ENCODE measurements around the gene DUSP1. TPM values are rescaled to one million over a fixed set of nuclear protein-coding genes. Genes with fewer than 3 reads are reported as not detected.
A peak's percentile ranks its signal among the peaks of the same experiment; 100 is the strongest.

Gene DUSP1
- total and polyA plus RNA-seq, 2 of the 4 experiments (the other 2 are of a cell fraction), result 304 to 467 TPM

- TF ChIP-seq RCOR1 (IDR thresholded peaks at IDR 0.05; ENCODE audit: insufficient replicate concordance, low read length) (no peak), MXI1 (IDR thresholded peaks at IDR 0.05; ENCODE audit: borderline replicate concordance, low read depth, low read length) (no peak), RFX5 (IDR thresholded peaks at IDR 0.05; ENCODE audit: low read depth, low read length) (no peak)
Observed at GRCh38 chr5:172795318-172795977, 24.5 kb upstream of the DUSP1 start (continued).

- H3K18ac ChIP-seq (ENCODE audit: low read depth, low read length), result peak overlapping the region; percentile 21
- H3K79me1 ChIP-seq (ENCODE audit: low read depth in 1 of 2, low read length in 2 of 2), result peaks cover 8 to 37% of the 10 kb centered on the region in 2 experiments; a peak in 2 of 4 replicates
- H3K4ac ChIP-seq (ENCODE audit: low read depth, low read length), result peak overlapping the region; percentile 95
- peak; percentile 79 for DNase-seq
- H2AFZ ChIP-seq (replicated peaks; ENCODE audit: low read length, poor library complexity), result peak overlapping the region; percentile 60
- in situ Hi-C loops (cut with MboI; ENCODE audit: low sequenced_read_pairs), result no loop called here
- H4K8ac ChIP-seq (ENCODE audit: low read depth in 2 of 2, low read length in 2 of 2), result peak overlapping the region; percentile 57 to 77; a peak in 3 of 4 replicates
- no peaks in the 10 kb centered on the region; the same call in 1 of the 2 replicates for H4K20me1 ChIP-seq (ENCODE audit: insufficient read depth, low read length)
- peak overlapping the region; percentile 93; the same call in 1 of the 2 replicates for H3K14ac ChIP-seq (replicated peaks; ENCODE audit: low read depth, low read length)
- ChIA-PET POLR2A (ENCODE audit: unreplicated experiment) (no interaction called here), CTCF (no interaction called here)
- no peak overlapping the region for H3K56ac ChIP-seq (ENCODE audit: extremely low read depth, insufficient read depth, low read length)
- intact Hi-C loops (cut with micrococcal nuclease), result no loop called here
- WGBS, 2 experiments (ENCODE audit: extremely low coverage in 2 of 2, insufficient read length in 1 of 2), result 86% methylated on average over 6 of the region's 17 CpGs; no CpG with 5 or more reads in 1 of the 2 experiments
- peak overlapping the region; percentile 17; the same call in 1 of the 2 replicates for H3K9ac ChIP-seq (ENCODE audit: low read depth, low read length)
- H3K9me3 ChIP-seq (ENCODE audit: control insufficient read depth, insufficient read depth, low read length), result no peaks in the 10 kb centered on the region
- H3K9me1 ChIP-seq (ENCODE audit: insufficient read depth, low read length), result peaks cover 29% of the 10 kb centered on the region
- no TSS peak for BruUV-seq (replicated peaks)
- H3K4me2 ChIP-seq (ENCODE audit: low read depth, low read length), result no peak overlapping the region
- H3K36me3 ChIP-seq (ENCODE audit: control insufficient read depth, insufficient read depth, low read length), result no peaks in the 10 kb centered on the region
- H2BK20ac ChIP-seq (ENCODE audit: low read depth, low read length), result peak overlapping the region; percentile 90
- H4K5ac ChIP-seq (ENCODE audit: low read depth, low read length), result peak overlapping the region; percentile 46
- peak overlapping the region; percentile 36 for H3K27ac ChIP-seq (ENCODE audit: insufficient read depth, low read length)
- H2BK15ac ChIP-seq (ENCODE audit: low read depth, low read length), result peak overlapping the region; percentile 99
- H3K4me1 ChIP-seq (ENCODE audit: control insufficient read depth, insufficient read depth, low read length), result peaks cover 34% of the 10 kb centered on the region
- peak overlapping the region; percentile 75 for H2BK5ac ChIP-seq (ENCODE audit: low read depth, low read length, poor library complexity, severe bottlenecking)
- no peak for ATAC-seq (ENCODE audit: low read depth)
- no peak overlapping the region for H3K4me3 ChIP-seq (ENCODE audit: insufficient read depth, low read depth, low read length)
- peak overlapping the region; percentile 38 for H2AK9ac ChIP-seq (replicated peaks; ENCODE audit: low read depth, low read length, poor library complexity)
- dilution Hi-C loops (cut with HindIII; ENCODE audit: low sequenced_read_pairs, unreplicated experiment), result no loop called here
- peak overlapping the region; percentile 95 for H4K91ac ChIP-seq (ENCODE audit: insufficient read depth, low read depth, low read length)
- no peak for TF ChIP-seq RFX5 (IDR thresholded peaks at IDR 0.05; ENCODE audit: low read depth, low read length)
- TF ChIP-seq POLR2A (IDR thresholded peaks at IDR 0.05; ENCODE audit: low read depth, low read length), result 0 out of 2 replicates have a peak, but pooled peaks have one; percentile 32
- no peak for TF ChIP-seq BHLHE40 (IDR thresholded peaks at IDR 0.05; ENCODE audit: low read depth, low read length)
- TF ChIP-seq MAZ (IDR thresholded peaks at IDR 0.05; ENCODE audit: borderline replicate concordance, low read depth, low read length), result no peak
- TF ChIP-seq USF2 (IDR thresholded peaks at IDR 0.05; ENCODE audit: low read depth, low read length), result no peak
- peak; percentile 60 for TF ChIP-seq FOS (IDR thresholded peaks at IDR 0.05; ENCODE audit: low read depth, low read length)
- no peak for TF ChIP-seq MXI1 (IDR thresholded peaks at IDR 0.05; ENCODE audit: borderline replicate concordance, low read depth, low read length)
- H2AK5ac ChIP-seq (ENCODE audit: low read depth, low read length), result peak overlapping the region; percentile 100
- peak overlapping the region; percentile 96 for H2BK120ac ChIP-seq (ENCODE audit: low read depth, low read length)
- peak overlapping the region; percentile 53; the same call in 1 of the 2 replicates for H3K23ac ChIP-seq (ENCODE audit: low read depth, low read length)
- no peaks in the 10 kb centered on the region for H3K27me3 ChIP-seq (ENCODE audit: control insufficient read depth, insufficient read depth, low read length)
Observed at GRCh38 chr5:172793577-172794488, 22.8 kb upstream of the DUSP1 start.
